Measurements from ENCODE around the gene PDE7B. TPM values are rescaled to one million over a fixed set of nuclear protein-coding genes. Genes with fewer than 3 reads are reported as not detected.

The PDE7B gene
- total and polyA plus RNA-seq, 4 donors: 0.26 to 3.7 (median 1.8) TPM

GRCh38 chr6:135994857-135995544, 143.5 kb downstream of the PDE7B start:
- Histone ChIP-seq H3K9me3 (ENCODE audit: control insufficient read depth in 4 of 4, insufficient read depth in 3 of 4, low read length in 3 of 4) (peaks cover 0 to 3% (median 0%) of the 10 kb centered on the region in 4 donors), H3K4me1 (ENCODE audit: control insufficient read depth in 5 of 5, insufficient read depth in 5 of 5, low read length in 5 of 5) (peaks cover 0 to 1% (median 0%) of the 10 kb centered on the region in 5 donors), H3K4me3 (no peak overlapping the region), H3K27ac (ENCODE audit: low read depth in 1 of 2, low read length in 1 of 2) (no peak overlapping the region), H3K27me3 (ENCODE audit: control insufficient read depth in 3 of 3, insufficient read depth in 3 of 3, low read length in 2 of 3) (no peaks in the 10 kb centered on the region), H3K9ac (ENCODE audit: insufficient read depth in 1 of 2, low read length in 2 of 2) (no peak overlapping the region), H3K36me3 (ENCODE audit: control insufficient read depth in 4 of 4, insufficient read depth in 4 of 4, low read length in 4 of 4) (no peaks in the 10 kb centered on the region)
- WGBS, 2 donors: 73 to 75% methylated on average over 5 of the region's 5 CpGs
- DNase-seq: no peak
- TF ChIP-seq CTCF (IDR thresholded peaks at IDR 0.05; ENCODE audit: control extremely low read depth, extremely low read depth): no peak
- peak; percentile 34 for ATAC-seq (ENCODE audit: insufficient read depth, low FRiP score)

- 61 to 80% methylated on average over 3 of the region's 3 CpGs for WGBS, 2 donors
- Histone ChIP-seq H3K36me3 (ENCODE audit: control insufficient read depth in 4 of 4, insufficient read depth in 4 of 4, low read length in 4 of 4) (no peaks in the 10 kb centered on the region), H3K4me3 (no peak overlapping the region), H3K9ac (ENCODE audit: insufficient read depth in 1 of 2, low read length in 2 of 2) (no peak overlapping the region), H3K27me3 (ENCODE audit: control insufficient read depth in 3 of 3, insufficient read depth in 3 of 3, low read length in 2 of 3) (no peaks in the 10 kb centered on the region), H3K9me3 (ENCODE audit: control insufficient read depth in 4 of 4, insufficient read depth in 3 of 4, low read length in 3 of 4) (peaks cover 0 to 4% (median 0%) of the 10 kb centered on the region in 4 donors), H3K4me1 (ENCODE audit: control insufficient read depth in 5 of 5, insufficient read depth in 5 of 5, low read length in 5 of 5) (peaks cover 0 to 1% (median 0%) of the 10 kb centered on the region in 5 donors), H3K27ac (ENCODE audit: low read depth in 1 of 2, low read length in 1 of 2) (no peak overlapping the region)
- DNase-seq (no peak), ATAC-seq (ENCODE audit: insufficient read depth, low FRiP score) (no peak)
- no peak for TF ChIP-seq CTCF (IDR thresholded peaks at IDR 0.05; ENCODE audit: control extremely low read depth, extremely low read depth)
These were observed 144.0 kb downstream of the PDE7B start for GRCh38 chr6:135995545-135995898.

GRCh38 chr6:135996668-135997067, 145.2 kb downstream of the PDE7B start:
- no peak for DNase-seq
- no peak overlapping the region for H3K27ac ChIP-seq (ENCODE audit: low read depth in 1 of 2, low read length in 1 of 2)
- H3K9me3 ChIP-seq (ENCODE audit: control insufficient read depth in 4 of 4, insufficient read depth in 3 of 4, low read length in 3 of 4): peaks cover 0 to 4% (median 0%) of the 10 kb centered on the region in 4 donors
- H3K4me3 ChIP-seq: no peak overlapping the region
- 96 to 97% methylated on average over 2 of the region's 2 CpGs for WGBS, 2 donors
- H3K4me1 ChIP-seq (ENCODE audit: control insufficient read depth in 5 of 5, insufficient read depth in 5 of 5, low read length in 5 of 5): peaks cover 0 to 1% (median 0%) of the 10 kb centered on the region in 5 donors
- H3K36me3 ChIP-seq (ENCODE audit: control insufficient read depth in 4 of 4, insufficient read depth in 4 of 4, low read length in 4 of 4): no peaks in the 10 kb centered on the region
- H3K27me3 ChIP-seq (ENCODE audit: control insufficient read depth in 3 of 3, insufficient read depth in 3 of 3, low read length in 2 of 3): no peaks in the 10 kb centered on the region
- H3K9ac ChIP-seq (ENCODE audit: insufficient read depth in 1 of 2, low read length in 2 of 2): no peak overlapping the region
- no peak for TF ChIP-seq CTCF (IDR thresholded peaks at IDR 0.05; ENCODE audit: control extremely low read depth, extremely low read depth)
- no peak for ATAC-seq (ENCODE audit: insufficient read depth, low FRiP score)

Data from lung (tissue), 12 donors.